NCI-H345 treated with DMSO at 0.1 percent for 48 hours (cell line): Measurements from ENCODE around the gene PLOD3.

Experiments
- DNase-seq: peaks from one replicate; lab custom pipeline; 2025; ENCODE audit not compliant: unreplicated experiment; lab: John Stamatoyannopoulos, UW

PLOD3 gene

DNA sequence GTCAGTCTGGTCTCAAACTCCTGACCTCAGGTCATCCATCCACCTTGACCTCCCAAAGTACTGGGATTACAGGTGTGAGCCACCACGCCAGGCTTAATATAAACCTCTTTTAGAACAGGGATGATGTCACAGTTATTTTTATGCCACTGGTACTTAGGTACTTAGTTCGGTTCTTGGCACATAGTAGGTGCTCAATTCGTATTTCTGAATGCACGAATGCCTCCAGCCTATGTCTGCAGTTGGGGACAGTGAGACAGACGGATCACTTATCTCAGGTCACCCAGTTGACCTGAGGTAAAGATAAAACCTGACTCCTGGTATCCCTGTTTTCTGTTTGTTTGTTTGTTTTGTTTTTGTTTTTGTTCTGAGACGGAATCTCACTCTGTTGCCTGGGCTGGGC is 31.2 kb downstream of the PLOD3 start:
- DNase-seq: no peak

DNA sequence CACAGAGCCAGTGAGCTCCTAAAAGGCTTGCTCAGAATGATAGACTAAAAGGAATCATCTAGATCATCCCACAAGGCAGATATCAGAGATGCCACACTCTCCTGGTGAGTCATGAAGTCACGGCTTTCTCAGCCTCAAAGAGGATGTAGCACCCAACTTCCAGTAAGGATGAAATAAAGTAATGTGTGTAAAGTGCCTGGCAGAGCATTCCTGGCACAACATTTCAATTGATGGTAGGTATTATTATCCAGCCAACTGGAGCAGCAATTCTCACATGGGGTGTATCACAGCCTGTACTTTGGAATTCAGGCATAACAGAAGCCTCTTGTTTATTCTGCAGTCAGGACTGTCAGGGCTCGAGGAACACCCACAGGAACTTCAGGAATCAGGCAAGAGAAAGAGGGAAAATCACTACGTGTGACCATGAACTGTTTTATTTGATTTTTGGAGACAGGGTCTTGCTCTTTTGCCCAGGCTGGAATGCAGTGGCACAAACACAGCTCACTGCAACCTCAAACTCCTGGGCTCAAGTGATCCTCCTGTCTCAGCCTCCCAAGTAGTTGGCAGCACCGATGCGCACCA is 32.0 kb downstream of the PLOD3 start:
- no peak for DNase-seq

DNA sequence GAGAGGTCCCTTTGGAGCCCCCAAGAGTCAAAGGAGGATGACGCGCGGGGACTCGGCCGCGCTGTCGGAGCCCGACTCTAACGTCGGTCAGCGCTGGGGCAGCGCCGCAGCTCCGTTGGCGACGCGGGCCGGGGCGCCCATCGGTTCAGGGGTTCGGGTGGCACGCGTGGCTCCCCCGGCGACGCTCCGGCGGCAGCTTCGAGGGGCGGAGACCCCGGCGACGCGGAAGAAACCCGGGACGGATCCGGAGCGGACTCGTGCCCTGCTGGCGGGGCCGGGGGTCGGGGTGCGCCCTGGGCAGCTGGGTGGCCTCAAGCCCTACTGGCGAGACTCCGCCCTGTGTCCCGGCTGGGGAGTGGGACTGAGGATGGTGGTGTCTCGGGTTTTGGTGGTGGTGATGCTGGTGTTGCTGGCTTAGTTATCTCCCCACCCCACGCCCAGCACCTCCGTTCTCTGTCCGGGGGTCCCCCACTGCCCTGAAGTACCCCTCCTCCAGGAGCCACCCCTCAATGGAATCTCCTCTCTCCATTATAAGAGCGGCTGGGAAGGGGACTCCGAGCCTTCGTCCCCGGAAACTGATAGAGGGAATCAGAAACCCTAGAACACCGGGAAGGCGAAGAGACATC is 37.1 kb downstream of the PLOD3 start, which contains the start of gene NAT16:
NAT16 (minus strand) TSS at position 164 of the 626 bp plus-strand sequence. CDS start 5,486 bp downstream, outside the sequence.
- no peak for DNase-seq

DNA sequence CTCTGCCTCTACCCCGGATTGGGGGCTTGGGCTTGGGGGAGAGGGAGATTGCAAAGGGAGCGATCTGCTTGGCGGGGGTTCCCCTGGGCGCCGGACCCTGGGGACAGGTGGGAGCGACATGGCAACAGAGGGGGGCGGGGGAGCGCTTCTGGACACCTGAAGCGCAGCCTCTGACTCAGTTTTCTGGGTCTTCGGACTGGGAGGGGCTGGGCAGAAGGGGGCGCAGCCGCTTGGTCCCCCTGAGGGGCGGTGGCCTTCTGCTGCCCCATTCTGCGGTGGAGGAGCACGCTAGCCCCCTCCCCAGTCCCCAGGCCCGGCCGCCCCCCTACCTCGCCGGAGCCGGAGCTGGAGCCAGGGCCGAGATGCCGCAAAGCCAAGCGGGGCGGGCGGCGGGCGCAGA is 37.7 kb downstream of the PLOD3 start:
- no peak for DNase-seq

DNA sequence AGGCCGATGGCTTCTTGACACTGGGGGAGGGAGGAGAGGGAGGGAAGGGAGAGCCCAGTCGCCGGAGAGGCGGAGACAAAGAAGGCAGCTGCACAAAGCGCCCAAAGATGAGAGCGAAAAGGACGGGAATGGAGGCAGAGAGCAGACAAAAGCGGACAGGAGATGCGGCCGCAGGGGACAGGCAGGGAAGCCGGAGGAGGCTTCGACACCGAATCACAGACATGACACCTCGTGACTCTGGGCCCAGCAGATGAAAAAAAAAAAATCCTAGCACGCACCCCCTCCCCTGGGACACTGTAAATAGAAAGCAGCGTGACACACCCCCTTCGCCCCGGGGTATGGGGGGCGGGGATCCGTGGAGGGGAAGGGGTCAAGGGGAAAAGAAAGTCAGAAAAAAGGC is 38.3 kb downstream of the PLOD3 start:
- DNase-seq: no peak

DNA sequence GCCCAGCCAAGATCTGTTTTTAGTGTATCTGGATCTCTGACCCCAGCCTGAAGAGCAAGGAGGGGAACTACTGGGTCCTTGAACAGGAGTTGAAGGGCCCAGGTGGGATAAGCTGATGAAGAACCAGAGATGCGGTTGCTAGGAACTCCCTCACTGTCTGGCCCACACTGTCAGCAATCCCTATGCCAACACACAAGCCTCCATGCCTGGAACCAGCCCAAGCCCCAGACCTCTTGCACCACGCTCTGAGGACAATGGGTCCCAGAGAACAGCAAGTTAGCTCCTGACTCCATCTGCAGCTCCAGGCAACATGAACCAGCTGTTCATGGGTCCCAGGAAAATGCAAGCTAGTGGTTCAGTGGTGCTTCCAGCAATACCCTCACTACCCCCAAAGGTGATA is 39.7 kb downstream of the PLOD3 start:
- no peak for DNase-seq

DNA sequence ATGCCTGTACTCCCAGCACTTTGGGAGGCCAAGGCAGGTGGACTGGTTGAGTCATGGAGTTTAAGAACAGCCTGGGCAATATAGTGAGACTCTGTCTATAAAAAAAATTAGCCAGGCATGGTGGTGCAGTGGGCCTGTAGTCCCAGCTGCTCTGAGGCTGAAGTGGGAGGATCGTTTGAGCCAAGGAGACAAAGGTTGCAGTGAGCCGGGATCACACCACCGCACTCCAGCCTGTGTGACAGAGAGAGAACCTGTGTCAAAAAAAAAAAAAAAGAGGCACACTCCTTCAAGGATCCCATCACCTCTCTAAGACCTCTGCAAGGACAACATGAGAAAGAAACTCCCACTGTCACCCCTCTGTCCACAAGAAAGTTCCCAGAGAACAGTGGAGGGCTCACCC is 41.7 kb downstream of the PLOD3 start:
- DNase-seq: no peak

DNA sequence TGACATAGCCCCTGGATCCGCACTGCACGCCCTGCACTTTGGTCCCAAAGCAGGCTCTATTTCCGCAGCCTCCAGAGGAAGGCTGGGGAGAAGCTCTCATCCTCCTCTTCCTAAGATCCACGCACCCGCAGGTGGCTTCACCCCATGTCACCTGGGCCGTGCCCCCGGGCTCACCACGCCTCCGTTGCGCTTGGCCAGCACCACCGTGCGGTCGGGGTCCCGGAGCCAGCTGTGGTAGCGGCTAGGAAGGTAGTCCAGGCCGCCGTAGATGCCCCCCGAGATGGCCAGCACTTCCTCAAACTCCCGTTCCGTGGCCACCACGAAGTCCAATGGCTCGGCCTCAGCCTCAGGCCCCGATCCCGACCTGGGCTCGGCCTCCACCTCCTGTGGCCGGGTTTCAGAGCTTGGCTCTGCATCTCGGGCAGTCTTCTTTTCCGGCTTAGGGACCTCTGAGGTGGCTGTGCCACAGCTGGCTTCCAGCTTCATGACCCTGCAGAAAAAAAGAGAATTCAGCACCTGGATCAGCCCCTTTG is 43.0 kb downstream of the PLOD3 start:
- DNase-seq: no peak

DNA sequence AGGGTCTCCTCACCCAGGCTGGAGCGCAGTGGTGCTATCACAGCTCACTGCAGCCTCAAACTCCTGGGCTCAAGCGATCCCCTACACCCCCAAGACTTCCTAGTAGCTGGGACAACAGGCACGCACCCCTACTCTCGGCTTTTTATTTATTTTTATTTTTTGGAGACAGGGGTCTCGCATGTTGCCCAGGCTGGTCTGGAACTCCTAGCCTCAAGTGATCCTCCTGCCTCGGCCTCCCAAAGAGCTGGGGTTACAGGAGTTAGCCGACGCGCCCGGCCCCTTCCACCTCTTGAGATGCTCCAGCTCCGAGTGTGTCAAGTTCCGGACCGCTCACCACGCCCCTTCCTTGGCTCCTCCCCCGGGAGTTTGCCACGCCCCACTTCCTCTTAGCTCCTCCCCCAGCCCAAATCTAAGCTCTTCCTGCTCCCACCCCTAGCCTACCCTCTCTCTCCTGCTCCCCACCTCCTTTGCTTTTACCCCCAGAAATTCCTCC is 43.6 kb downstream of the PLOD3 start:
- no peak for DNase-seq

DNA sequence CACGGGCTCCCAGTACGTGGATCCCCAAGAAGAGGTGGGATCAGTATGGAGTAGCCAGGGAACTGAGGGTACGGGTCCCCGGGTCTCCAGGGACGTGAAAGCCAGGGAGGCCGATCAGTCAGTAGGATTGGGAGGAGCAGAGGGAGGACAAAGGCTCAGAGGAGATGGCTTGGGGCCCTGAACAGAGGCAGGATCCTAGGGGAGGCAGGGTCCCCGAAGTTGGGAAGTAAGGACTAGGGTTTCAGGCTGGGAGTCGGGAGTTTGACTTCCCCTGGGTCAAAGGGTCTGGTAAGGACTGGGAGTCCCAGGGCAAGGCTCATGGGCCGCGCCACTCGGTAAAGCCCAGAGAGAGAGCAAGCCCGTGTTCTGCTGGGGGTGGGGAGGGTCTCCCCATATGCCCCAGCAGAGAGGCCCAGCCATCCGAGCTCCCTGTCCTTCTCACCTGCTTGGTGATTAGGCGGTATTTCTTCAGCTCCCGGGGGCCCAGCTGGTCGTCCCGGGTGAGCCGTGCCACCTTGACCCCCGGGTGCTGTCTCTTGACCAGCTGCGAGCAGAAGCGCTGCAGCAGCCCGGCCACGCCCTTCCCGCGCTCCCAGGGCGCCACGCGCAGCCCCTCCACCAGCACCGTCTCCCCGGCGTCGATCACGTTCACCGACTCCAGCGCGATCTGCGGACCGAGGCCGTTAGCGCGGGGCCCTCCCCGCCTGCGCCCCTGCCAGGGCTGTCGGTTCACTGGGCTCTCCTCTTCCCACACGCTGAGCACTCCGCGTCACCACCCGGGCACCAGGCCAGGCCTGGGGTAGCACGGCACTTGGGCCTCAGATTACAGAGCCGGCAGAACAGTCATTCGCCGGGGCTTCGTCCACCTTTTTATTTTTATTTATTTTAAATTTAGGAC is 44.3 kb downstream of the PLOD3 start:
- peak; percentile 52 for DNase-seq

DNA sequence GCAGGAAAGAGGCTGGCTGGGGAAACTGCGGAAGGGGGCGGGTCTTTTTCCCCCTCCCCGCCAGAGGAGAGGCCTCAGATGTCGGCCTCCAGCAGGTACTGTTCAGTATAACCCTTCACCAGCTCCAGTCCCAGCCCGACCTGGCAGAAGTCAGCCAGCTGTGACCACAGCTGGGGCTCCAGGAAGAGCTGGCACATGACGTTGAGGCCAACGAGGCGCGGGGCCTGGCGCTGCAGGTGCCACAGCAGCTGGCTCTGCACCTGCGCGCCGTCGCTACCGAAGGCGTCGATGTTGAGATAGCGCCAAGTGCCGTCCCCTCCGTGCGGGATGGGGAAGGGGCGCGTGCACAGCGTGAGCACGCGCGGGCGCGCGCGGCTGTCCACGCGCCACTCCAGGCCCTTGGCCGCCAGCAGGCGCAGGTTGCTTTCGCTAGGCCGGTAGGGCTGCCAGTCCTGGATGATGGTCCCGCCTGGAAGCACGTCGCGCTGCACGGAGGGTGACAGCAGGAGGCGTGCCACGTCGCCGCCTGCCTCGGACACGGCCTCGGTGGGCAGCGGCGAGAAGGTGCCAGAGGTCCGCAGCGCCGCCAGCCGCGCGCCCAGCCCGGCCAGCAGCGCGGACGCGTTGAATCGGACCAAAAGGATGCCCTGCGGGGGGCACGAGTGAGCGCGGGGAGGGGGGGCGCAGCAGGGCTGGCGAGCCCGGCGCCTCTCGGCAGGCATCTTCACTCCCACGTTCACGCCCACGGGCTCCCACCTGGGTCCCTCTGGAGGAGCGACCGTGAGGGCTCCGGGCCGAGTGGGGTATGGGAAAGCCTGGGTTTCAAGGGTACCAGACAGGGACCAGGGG is 45.2 kb downstream of the PLOD3 start:
- peak; percentile 61 for DNase-seq

DNA sequence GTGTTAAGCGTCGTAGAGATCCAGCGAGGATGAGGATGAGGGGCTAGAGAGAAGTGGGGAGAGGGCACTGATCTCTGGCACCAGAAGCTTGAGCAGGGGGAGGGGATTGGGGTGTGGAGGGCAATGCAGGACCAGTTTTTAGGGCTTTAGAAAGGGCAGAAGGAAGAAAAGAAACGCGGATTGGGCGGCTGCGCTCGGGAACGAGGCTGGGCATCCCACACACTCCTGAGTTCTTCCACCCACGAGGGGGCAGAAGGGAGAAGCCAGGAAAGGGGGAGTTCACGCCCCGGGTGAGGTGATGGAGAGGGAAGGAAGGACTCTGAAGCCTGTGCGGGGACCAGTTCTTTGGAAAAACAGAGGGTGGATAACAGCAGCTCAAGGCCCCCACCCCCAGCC is 45.9 kb downstream of the PLOD3 start:
- DNase-seq: no peak

DNA sequence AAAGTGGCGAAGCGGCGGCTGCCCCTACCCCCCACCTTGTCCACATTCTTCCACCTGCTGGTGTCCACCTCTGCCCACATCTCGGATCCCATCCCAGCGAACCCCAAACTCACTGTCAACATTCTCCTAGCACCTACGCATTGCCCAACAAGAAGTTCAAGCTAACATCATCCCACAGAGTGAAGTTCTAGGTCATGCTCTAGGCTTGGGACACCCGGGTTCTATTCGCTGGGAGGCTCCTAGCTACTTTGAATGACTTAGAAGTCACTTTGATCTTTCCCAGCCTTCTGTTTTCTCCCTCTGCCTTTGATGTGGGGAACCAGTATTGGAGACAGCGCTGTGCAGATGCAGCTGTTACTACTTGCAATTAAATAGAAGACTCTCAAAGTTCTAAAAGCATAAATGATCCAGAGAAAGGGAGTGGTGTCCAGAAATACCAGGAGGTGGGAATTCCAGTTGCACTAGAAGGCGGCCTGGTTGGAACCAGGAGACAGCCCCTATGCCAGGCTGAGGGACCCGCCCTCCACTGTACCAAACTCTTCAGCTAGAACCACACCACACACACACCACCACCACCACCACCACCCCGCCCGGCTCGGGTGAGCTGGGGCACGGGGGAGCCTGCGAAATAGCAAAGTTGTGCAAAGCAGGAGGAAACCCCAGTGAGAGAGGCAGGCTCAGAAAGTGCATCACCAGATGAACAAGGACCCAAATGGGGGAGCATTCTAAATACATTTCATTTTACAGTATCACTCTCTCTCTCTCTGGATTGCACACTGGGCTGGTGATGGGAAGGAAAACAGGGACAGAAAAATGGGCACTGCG is 46.6 kb downstream of the PLOD3 start:
- no peak for DNase-seq

DNA sequence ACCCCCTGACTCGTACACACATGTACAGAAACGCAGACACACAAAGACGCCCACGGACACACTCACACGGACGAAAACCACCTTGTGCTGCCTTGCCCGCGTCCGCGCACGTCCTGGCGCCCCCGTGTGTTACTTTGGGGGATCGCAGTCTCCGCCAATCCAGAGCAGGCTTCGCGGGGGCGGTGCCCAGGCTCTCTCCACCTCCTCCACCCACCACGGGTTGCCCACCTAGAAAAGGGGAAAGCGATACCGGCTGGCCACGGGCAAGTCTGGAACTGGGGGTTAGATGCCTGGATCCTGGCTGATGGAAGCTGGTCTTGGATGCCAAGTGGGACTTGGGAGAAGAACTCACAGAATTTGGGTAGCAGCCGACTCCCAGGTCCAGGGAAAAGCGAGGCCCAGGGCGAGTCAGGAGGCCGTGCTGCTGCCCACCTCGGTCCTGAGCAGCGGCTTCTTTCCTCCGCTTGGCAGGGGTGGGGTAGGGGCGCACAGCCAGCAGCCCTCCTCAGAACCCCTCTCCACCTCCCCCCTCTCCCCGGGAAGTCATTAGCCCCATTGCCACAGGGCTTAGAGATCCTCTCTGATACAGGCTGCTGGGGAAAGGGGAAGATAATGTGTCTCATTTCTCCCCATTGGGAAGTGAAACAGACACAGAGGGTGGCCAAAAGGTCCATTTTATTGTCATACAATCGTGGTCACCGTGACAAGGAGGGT is 47.4 kb downstream of the PLOD3 start:
- DNase-seq: peak; percentile 18

DNA sequence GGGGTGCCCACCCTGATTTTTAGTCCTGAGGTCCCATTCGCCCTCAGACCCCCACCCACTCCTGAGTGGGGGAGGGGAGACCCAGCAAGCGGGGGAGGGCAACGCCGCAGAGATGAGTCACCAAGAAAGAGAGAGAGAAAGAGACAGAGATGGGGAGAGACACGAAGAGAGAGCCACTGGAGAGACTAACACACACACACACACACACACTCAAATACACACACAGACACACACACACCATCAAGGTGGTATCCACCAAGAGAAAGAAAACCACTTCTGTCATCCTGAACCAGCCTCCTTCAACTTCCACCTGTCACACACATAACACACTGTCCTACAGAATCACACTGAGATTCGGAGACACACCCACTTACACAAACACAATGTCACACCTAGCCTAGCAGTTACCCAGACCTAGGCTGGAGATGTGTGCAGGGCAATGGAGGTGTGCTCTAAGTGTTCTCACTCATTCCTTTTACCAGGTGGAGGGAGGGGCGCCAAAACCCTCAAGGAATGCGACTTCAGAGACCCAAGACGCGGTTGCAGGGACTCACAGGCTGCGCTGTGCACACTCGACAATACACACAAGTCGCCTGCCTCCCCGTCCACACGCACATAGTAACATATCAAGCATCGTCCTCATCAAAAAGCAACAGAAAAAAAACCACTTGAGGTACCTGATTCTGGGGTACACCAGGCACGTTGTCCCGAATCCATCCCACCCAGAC is 48.1 kb downstream of the PLOD3 start:
- no peak for DNase-seq

DNA sequence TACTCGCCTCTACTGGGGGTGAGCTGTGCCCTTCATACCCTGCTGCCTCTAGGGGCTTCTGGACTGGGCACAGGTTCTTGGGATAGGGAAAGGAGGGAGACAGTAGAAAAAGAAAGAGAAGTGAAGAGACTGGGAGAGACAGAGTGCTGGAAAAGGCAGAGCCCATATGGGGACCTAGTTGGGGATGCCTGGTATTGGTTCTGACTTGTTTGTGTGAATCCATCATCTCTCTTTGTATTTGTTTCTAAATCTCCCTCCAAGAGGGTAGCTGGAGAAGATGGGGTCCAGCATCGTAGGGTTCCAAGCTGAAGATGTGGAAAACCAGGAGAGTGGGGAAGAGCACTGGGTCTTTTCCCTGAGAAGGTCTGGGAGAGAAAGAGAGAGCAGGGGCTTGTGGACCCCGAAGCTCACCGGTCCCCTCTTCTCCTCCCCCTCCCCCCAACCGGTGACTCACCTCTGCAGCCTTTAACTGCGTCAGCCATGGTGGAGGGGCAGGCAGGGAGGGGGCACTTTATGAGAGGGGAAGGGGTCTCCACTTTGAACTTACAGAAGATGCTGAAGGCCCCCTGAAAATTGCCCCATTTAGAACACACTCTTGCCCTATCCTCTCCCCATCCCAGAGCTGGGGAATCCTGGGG is 48.9 kb downstream of the PLOD3 start:
- no peak for DNase-seq

DNA sequence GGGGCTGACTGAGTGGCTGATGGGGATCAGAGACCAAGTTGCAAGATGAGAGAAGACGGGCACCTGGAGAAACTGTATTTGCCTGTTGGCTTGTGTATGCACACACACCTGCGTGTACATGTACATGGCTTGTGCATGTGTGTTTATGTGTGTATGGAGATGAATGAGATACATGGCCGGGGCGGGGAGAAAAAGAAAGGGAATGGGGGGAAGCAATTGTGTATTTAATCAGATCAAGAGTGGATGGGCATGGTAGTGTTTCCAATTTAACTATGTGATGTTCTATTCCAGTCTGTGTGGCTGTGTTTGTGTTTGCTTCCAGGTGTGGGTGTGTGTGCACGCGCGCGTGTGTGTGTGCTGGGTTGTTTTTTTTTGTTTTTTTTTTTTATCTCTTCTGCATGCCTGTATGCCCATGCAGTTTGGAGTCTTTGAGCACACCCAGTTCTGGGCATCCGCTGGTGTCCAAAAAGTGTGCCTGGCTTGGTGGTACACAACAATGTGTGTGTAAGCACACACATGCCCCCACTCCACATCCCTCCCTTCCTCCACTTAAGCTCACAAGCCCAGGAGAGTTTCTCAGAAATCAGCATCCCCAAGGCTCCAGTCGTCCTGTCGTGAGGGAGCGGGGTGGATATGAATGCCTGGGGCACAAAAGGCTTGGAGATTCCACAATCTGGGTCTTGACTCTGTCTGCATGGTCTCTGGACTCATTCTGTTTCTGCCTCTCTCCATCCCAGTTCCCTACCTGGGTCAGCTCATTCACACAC is 49.6 kb downstream of the PLOD3 start:
- DNase-seq: no peak
